Lower leg skin (tissue), 3 donors: Measurements from ENCODE around the gene CFB.

ENCODE experiments used
- CTCF ChIP-seq, 3 donors: fragments of 450-650 bp; IDR thresholded peaks; one replicate each; pipeline ENCODE4 v1.5.1; 2016; ENCODE audit warnings: antibody characterized with exemption in 3 of 3, mild to moderate bottlenecking in 3 of 3, moderate library complexity in 2 of 3
- POLR2A ChIP-seq, 2 donors: fragments of 450-650 bp; IDR thresholded peaks; one replicate each; pipeline ENCODE4 v1.6.1; 2016 to 2017; ENCODE audit warnings: antibody characterized with exemption in 2 of 2, mild to moderate bottlenecking in 1 of 2, moderate library complexity in 1 of 2

- TF ChIP-seq POLR2A (IDR thresholded peaks at IDR 0.05) (no peak), CTCF (IDR thresholded peaks at IDR 0.05) (no peak)
Observed at GRCh38 chr6:31961616-31962015, 15.7 kb downstream of the CFB start.
